Thoracic aorta (tissue), 2 donors: ENCODE data around the gene BLID. TPM values are rescaled to one million over a fixed set of nuclear protein-coding genes. Genes with fewer than 3 reads are reported as not detected.

Experiments
- ATAC-seq: fragments of 150-250 bp; one replicate; pipeline ENCODE4 v1.8.0; 2017; ENCODE audit warnings: low read depth; ENCODE audit not compliant: insufficient number of reproducible peaks, low FRiP score
- DNase-seq: peaks from one replicate; pipeline ENCODE4 v3.0.0-alpha.2; 2020; ENCODE audit warnings: low spot score
- H3K27ac ChIP-seq, 2 donors: fragments of 200-600 bp; sonication (generic); 1 replicate in 1 of 2; 2 replicates in 1 of 2; pipeline ENCODE4 v1.5.1; 2016; ENCODE audit warnings: mild to moderate bottlenecking in 2 of 2, moderate library complexity in 2 of 2
- H3K27me3 ChIP-seq: fragments of 200-600 bp; sonication (generic); replicated peaks from 2 replicates; pipeline ENCODE4 v1.6.0; 2016; ENCODE audit warnings: mild to moderate bottlenecking; ENCODE audit not compliant: insufficient read depth
- H3K36me3 ChIP-seq: fragments of 200-600 bp; sonication (generic); one replicate; pipeline ENCODE4 v1.5.1; 2016
- H3K4me1 ChIP-seq, 2 donors: fragments of 200-600 bp; sonication (generic); 1 replicate in 1 of 2; 2 replicates in 1 of 2; pipeline versions ENCODE4 v1.5.1 to v1.6.0; 2016; ENCODE audit warnings: low read depth in 2 of 2, mild to moderate bottlenecking in 1 of 2; ENCODE audit not compliant: control insufficient read depth in 1 of 2
- H3K4me3 ChIP-seq: fragments of 200-600 bp; sonication (generic); 2 replicates; pipeline ENCODE4 v1.5.1; 2016; ENCODE audit warnings: mild to moderate bottlenecking
- H3K9me3 ChIP-seq: fragments of 200-600 bp; sonication (generic); 2 replicates; pipeline ENCODE4 v1.5.1; 2016
- CTCF ChIP-seq: fragments of 200-600 bp; sonication (generic); IDR thresholded peaks from one replicate; pipeline ENCODE4 v1.5.1; 2019; ENCODE audit warnings: antibody characterized with exemption
- total RNA-seq, 2 donors: library from RNA; depleted of rRNA; stranded (reverse); fragments of >200 nt; gene quantifications; one replicate each; pipeline versions ENCODE4 v1.1.0 to v1.2.3, GENCODE V29; 2016

Gene BLID
- total RNA-seq, 2 donors from 2014 or later: 24.6 to 53.4 TPM

GRCh38 chr11:122068141-122068540, 47.9 kb downstream of the BLID start:
- Histone ChIP-seq H3K4me1 (peaks cover 2 to 47% of the 10 kb centered on the region in 2 donors), H3K9me3 (no peaks in the 10 kb centered on the region), H3K4me3 (peak overlapping the region; percentile 57), H3K36me3 (no peaks in the 10 kb centered on the region), H3K27me3 (no peaks in the 10 kb centered on the region), H3K27ac (peak overlapping the region; percentile 44 to 48)
- no peak for TF ChIP-seq CTCF
- no peak for ATAC-seq
- DNase-seq: no peak
